GM23248 (cell line): ENCODE data around the gene CDAN1.

Source experiments
- EZH2 ChIP-seq: fragments of 200-600 bp; sonication (generic); IDR thresholded peaks from 2 replicates; pipeline ENCODE4 v1.6.1; 2018; ENCODE audit warnings: antibody characterized with exemption, mild to moderate bottlenecking; ENCODE audit not compliant: insufficient read depth, poor library complexity, severe bottlenecking
- EZH2phosphoT487 ChIP-seq: fragments of 200-600 bp; sonication (generic); IDR thresholded peaks from 2 replicates; pipeline ENCODE4 v1.6.1; 2018; ENCODE audit warnings: antibody characterized with exemption, moderate library complexity, mild to moderate bottlenecking, low read depth; ENCODE audit not compliant: insufficient read depth

GRCh38 chr15:42711746-42712145, 25.2 kb downstream of the CDAN1 start:
- TF ChIP-seq EZH2 (no peak), EZH2phosphoT487 (no peak)
